GM18951 (cell line): ENCODE results near the gene CORIN.

Experiments
- POLR2A ChIP-seq: IDR thresholded peaks from 4 replicates; pipeline ENCODE4 v1.6.1; 2011; ENCODE audit warnings: mild to moderate bottlenecking; ENCODE audit not compliant: insufficient read length, insufficient read depth; ENCODE audit errors: extremely low read depth
- in situ Hi-C: fragments of 300-500 bp; cut with MboI; formaldehyde crosslinking; loops from one replicate; pipeline ENCODE4 v1.12.0; 2022; ENCODE audit warnings: low sequenced_read_pairs, mixed read lengths, inconsistent platforms; ENCODE audit not compliant: unreplicated experiment

CORIN gene

GRCh38 chr4:47744843-47745382 lies 93.0 kb downstream of the CORIN start:
- no peak for TF ChIP-seq POLR2A
- in situ Hi-C loops: no loop called here

- in situ Hi-C loops: no loop called here
- TF ChIP-seq POLR2A: no peak
Measured at GRCh38 chr4:47744253-47744652, 93.6 kb downstream of the CORIN start.

GRCh38 chr4:47741200-47741599 lies 96.7 kb downstream of the CORIN start:
- in situ Hi-C loops: no loop called here
- no peak for TF ChIP-seq POLR2A

- in situ Hi-C loops: no loop called here
- TF ChIP-seq POLR2A: no peak
Measured at GRCh38 chr4:47737326-47737725, 100.5 kb downstream of the CORIN start.

- no peak for TF ChIP-seq POLR2A
- in situ Hi-C loops: no loop called here
Measured at GRCh38 chr4:47736555-47736954, 101.3 kb downstream of the CORIN start.

GRCh38 chr4:47736146-47736545 lies 101.7 kb downstream of the CORIN start:
- no peak for TF ChIP-seq POLR2A
- in situ Hi-C loops: no loop called here

- TF ChIP-seq POLR2A: no peak
- in situ Hi-C loops: no loop called here
Measured at GRCh38 chr4:47733302-47734175, 104.3 kb downstream of the CORIN start.

- in situ Hi-C loops: no loop called here
- TF ChIP-seq POLR2A: no peak
Measured at GRCh38 chr4:47731182-47731581, 106.7 kb downstream of the CORIN start.

GRCh38 chr4:47729131-47729680 lies 108.7 kb downstream of the CORIN start:
- in situ Hi-C loops: no loop called here

GRCh38 chr4:47721892-47722575 lies 115.8 kb downstream of the CORIN start:
- in situ Hi-C loops: no loop called here
- no peak for TF ChIP-seq POLR2A

More at GRCh38 chr4:47729131-47729680, 108.7 kb downstream of the CORIN start:
- no peak for TF ChIP-seq POLR2A

GRCh38 chr4:47721485-47721884 lies 116.4 kb downstream of the CORIN start:
- no peak for TF ChIP-seq POLR2A

GRCh38 chr4:47720787-47721186 lies 117.1 kb downstream of the CORIN start:
- no peak for TF ChIP-seq POLR2A
- in situ Hi-C loops: no loop called here

More at GRCh38 chr4:47721485-47721884, 116.4 kb downstream of the CORIN start:
- in situ Hi-C loops: no loop called here

GRCh38 chr4:47719576-47719975 lies 118.3 kb downstream of the CORIN start:
- in situ Hi-C loops: no loop called here
- TF ChIP-seq POLR2A: no peak
